ENCODE measurements around the gene SRRM2.

The SRRM2 gene

DNA sequence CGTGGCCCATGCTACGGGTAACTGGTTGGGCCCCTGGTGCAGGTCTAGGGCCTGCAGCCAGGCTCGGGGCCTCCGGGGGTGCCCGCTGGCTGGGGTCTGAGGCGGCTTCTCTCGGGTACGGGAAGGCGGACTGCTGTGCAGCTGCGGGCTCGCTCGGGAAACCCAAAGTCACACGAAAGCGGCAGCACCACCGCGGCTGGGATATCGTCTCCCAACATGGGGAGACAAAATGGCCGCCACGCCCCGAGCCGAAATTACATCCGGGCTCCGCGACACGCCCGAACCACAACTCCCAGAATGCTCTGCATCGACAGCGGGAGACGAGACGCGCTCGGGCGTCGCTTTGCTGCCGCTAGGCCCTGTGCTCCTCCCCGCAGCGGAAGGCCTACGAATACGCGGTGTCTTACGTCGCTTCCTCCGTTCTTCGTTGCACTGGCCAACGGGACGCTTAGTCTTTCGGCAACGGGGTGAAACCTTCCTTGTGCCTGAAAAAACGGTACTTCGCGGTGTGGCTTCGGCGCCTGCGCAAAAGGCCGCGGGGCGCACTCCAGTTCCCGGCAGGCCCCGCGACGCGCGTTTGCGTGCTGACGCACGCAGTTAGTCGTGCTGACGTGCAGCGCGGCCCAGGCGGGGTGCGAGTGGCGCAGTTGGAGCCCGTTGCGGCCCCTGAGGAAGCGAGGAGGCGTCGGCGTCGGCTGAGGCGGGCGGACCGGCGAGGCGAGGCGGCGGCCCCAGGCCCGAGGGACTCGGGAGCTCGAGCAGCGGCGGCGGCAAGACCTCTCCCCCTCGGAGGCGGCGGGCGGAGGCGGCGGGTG, at the start of gene SRRM2:
SRRM2 (plus strand) TSS at position 604 of the 815 bp plus-strand sequence. CDS start 3,727 bp downstream, outside the sequence.
- DNase-seq = peak; percentile 92 to 100 (median 96)

DNA sequence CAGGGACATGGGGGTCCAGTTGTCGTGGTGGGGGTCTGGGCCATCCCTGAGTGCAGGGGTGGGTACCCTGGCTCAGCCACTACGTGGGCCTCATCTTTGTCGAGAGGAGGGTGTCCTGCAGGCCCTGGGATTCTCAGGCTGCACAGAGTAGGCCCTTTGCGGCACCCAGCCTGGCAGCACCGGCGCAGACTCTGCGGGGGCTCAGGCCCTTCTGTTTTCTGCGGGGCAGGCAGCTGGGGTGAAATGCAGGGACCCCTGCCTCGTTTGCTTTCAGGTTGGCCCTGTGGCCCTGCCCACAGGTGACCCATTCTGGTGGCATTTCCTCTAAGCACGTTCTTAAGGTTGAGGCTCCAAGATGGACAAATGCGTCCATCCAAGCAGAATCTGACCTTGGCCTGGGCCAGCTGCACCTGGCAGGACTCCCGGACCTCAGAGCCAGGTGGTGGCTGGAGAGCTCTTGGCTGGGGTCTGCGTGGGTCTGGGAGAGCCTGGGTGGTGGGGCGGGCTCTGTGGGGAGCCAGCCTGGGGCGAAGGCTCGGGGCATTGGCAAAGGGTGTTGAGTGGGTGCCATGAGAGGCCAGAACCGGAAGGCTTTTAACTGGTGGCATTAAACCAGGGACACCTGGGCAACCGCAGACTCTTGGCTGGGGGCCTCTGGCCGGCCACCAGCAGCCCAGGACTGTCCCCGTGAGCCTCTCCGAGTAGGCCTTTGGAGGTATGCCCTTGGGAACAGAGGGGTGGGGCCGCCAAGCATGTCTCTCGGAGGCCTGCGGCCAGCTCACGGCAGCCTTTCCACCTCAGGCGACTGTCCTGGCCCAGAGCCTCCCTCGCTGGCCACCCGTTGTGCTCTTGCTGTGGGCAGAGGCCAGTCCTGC, 49.3 kb upstream of the SRRM2 start:
- no peak for DNase-seq

DNA sequence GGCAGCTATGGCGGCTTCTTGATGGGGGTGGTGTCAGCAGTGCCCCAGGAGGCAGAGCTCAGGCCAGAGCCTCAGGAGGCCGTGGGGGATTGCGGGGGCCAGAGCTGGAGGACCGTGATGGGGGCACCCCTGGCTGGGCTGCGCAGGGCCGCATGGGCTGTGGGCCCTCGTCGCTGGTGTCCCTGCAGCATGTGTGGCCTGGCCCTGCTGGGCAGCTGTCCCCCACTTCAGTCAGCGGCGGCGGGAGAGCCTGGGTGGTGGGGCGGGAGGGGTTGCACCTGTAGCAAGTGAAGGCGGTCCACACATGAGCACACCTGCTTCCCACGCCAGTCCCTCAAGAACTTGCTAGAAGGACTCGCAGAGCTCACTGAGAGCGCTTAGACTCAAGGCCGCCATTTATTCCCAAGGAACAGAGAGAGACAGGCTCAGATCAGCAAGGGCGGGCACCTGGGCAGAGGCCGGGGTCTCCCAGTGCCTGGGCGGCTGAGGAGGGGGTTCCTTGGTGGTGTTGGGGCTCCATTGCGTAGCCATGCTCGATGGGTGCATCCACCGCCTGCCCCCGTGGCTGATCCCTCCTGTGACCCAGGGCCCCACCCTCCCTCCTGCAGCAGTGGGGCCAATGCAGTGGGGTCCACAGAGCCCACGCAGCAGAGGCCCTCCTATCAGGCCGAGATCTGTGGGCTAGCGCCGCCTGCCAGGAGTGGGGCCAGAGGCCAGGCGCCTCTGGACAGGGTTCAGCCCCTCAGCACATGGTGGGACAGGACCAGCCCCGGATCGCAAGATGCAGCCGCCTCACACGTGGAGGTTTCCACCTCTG, 48.1 kb upstream of the SRRM2 start:
- no peak for DNase-seq

DNA sequence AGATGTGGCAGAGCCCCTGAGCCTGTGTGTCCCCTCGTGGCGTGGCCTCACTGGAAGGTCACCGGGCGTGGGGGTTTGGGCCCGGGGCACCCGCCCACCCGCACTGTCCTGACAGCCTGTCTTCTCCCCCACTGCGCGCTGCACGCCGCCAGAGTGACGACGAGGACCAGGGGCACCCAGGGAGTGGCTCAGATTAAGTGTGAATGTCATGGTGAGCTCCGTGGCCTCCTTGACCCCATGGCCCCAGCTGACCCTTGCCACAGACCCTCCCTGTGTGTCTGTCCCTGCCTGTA, 47.5 kb upstream of the SRRM2 start:
- no peak for DNase-seq

DNA sequence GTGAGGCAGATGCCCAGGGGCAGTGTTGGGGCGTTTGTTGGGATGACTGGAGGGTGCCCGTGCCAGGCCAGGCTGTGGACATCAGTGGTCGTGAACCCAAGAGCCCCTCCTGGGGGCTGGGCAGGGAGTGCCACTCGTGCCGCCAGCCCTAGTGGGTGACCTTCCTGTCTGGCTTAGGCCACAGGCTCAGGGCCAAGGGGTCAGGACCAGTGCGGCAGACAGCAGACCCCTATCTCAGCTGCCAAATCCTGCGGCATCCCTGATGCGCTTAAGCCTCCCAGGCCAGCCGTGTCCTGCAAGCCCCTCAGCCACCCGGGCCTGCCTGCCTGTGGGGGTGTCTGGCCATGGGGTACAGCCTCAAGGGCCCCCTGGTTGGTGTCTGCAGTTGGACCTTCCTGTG, 47.1 kb upstream of the SRRM2 start:
- no peak for DNase-seq

DNA sequence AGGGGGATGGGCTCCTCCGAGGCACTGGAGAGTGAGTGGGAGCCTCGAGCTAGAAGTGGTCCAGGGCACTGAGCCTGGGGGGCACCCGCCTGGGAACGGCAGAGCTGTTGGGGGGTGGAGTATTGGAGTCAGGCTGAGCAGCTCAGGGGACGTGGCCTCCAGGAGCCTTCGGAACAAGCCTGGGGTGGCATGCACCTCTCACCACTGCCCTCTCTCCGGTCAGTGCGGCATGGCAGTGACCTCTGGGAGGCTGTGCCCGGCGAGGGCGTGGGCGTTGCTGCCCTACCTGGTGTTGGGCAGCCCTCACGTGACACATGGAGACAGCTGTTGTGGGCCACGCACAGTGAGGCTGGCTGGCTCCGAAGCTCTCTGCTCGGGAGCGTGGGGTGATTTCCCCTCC, 46.4 kb upstream of the SRRM2 start:
- no peak for DNase-seq

DNA sequence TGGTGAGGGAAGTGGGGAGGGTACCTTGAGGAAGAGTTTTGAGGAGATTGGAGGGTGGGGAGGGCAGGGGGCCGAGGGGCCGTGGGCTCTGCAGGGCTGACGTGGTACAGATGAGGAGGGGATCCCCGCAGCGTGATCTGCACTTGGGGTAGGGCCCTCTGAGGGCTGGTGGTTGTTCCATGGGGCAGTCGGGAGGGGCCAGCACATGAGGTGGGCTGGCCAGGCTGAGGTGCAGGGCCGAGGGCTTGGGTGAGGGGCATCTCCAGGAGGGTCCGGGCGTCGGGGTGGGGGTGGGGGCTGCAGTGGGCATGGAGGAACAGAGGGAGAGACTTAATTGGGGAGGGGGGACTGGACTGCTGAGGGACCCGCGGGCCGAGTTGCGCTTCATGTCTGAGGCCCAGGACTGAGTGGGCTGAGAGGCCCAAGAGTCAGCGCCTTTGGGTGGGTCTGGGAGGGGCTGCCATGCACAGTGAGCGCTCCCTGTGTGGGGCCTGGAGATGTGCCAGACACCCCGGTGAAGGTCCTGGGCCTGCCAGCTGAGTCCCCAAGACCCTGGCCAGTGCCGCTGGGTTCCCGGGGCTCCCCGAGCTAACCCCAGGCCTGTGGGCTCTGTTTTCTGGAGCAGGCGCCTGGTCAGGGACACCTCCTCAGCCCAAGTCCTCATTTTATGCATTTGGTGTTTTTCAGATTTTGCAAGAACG, 45.7 kb upstream of the SRRM2 start:
- DNase-seq = no peak

DNA sequence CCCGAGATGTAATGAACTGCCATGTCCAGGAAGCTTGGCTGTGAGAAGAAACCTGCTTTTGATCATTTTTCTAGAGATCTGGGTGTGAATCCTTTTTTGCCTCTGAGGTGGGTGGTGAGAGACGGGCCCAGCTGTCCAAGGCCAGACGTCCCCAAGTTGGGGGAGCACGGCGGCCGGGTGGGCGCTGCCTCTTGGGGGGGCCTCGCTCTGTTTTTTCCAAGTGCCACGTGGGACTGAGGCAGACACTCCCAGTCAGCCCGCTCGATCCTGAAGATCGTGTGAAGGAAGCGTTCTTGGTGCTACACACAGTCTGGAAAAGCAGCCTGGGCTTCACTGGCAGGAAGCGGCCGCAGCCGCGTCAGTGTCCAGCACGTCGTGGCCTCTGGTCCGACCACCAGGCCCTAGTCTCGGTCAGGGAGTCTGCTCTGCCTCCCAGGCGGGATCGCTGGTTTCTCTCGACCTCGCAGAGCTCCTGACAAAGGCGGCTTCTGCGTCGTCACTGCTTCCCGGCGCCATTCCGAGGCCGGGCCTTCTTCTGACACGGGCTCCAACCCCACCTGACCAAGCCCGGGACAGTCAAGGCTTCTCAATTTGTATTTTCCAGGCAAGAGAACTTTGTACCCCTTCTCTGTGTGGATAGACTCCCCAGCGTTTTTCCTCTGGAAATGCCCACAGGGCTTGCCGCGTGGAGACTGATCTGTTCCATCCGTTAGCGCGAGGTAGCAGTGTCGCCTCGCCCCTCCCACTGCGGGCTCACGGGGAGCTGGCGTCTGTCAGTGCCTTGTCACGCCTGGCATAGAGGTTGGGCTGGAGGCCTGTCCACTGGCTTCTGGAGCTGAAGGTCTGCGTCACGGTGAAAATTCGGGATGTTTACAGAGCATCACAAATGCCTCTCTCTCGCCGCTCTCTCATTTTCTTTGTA, 44.8 kb upstream of the SRRM2 start:
- no peak for DNase-seq

DNA sequence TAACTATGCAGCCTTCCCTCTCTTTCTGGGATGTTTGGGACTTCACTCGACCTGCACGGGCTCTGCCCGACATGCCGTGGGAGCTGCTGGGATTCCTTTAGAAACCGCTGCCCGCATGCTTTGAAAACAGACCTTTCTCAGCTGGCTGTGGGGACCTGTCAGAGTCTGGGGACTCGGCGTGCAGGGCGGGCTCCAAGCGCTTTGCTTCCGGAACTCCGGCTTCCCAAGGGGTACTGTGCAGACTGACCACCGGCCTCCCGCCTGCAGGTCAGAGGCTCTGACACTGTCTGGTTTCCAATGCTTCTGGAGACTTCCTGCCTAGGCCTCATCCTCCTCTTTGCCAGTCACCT, 44.2 kb upstream of the SRRM2 start:
- DNase-seq = no peak

DNA sequence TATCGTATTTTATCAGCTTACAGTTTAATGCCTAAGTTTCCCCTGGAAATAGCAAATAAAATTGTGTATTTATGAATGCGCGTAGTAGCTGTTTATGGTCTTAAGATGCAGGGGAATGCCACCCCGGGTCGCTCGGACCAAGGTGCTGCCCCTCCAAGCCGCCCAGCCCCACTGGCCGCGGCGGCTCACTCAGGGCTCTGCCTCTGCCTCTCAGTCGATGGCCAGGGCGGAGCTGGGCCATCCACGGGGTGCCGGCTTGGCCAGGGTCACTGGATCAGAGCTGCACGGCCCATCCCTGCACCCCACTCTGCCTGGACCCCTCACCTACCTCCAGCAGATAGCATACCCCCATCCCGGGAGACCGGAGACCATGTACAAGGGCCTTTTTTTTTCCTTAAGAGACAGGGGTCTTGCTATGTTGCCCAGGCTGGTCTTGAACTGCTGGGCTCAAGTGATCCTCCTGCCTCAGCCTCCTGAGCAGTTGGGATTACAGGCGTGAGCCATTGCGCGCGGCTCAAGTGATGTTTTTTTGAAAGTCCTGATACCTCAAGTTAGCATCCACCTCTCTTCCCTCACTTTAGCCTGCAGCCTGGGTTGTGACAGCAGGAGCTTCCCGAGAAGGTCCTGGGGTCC, 43.4 kb upstream of the SRRM2 start:
- DNase-seq = no peak

DNA sequence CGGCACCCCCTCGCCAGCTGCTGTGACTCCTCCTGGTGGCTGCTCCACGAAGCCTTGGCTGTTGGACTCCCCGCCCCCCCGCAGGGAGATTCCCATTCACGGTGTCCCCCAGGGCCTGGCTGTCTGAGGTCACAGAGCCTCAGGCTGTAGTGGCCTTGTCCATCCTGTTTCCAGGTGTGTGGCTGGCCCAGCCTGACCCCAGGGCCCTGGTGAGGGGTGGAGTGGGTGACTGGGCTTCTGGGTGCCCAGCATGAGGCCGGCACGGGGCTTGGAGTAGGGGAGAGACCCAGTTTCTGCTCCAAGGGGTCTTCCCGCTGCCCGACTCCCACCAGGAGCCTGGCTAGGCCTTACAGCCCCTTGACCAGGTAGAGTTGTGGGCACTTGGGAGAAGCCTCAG, 42.9 kb upstream of the SRRM2 start:
- no peak for DNase-seq

DNA sequence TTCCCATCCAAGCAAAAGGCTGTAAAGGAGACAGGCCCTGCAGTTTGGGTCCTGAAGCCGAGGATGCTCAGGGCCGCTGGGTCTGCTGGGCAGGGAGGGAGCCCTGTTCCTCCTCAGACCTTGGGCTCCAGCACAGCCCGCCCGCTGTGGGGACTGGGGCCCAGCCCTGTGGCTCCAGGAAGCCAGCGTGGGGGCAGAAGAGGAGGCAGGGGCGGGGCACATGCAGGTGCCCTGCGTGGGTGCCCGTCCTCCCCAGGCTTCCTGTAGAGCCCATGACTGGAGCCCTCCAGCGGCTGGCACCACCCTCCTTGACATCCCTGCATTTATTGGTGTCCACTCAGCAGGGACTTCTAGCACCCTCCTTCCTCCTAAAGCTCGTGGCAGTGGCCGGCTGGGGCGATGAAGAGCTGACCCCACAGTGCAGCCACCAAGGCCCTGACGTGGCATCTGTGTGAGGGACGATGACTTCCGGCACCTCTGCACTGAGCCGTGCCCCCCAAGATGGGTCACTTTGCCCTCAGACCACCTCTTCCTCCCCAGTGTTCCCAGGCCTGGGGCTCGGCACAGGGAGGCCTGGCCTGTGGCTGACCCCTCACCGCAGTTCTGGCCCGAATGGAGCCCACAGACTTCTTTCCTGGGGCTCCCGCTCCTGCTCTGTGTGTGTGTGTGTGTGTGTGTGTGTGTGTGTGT, 42.3 kb upstream of the SRRM2 start:
- no peak for DNase-seq

DNA sequence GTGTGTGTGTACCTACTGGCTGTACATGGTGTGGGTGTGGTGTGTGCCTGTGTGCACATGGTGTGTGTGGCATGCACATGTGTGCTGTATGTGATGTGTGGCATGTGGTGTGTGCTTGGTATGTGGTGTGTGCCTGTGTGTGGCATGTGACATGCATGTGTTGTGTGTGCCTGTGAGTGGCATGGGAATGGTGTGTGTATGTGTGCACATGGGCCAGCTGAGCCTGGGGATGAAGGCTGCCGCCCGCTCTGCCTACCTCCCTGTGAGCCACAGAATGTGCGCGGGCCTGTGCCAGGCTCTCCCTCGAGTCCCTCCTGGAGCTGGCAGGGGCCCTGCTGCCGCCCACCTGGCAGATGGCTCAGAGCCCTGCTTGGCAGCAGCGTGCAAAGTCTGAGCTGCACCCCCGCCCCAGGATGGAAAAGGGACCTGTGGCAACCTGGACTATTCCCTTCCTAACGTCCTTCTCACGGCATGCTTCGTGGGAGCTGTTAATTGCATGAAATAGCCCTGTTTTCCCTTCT, 41.7 kb upstream of the SRRM2 start:
- DNase-seq = no peak

DNA sequence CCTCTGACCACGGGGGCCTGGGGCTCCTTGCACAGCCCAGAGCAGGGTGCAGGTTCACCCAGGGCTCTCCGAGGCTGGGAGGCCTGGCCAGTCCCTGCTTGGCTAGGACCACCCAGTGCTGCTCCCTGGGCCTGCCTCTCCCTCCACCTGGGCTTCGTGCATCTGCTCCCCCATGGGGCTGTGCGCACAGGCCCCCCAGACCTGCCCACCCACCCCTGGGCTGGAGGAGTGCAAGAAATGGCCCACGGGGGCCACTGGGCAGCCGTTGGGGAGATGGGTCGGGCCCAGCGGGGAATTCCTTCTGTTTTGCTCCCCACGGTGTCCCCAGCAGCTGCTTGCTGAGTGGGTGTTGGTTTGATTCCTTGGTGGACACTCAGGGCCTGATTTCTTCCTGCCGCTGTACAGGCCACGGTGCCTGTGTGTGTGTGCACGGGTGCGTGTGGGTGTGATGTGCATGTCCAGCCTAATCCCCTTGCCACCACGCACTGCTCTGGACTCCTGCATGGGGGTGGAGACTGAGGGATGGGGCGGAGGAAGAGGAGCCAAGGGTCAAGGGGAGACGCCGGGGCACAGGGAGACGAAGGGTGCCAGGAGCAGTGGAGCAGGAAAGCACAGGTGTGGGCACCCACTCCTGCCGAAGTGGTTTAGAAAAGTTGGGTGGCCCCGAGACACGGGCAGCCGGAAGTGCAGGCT, 40.9 kb upstream of the SRRM2 start:
- DNase-seq = no peak

DNA sequence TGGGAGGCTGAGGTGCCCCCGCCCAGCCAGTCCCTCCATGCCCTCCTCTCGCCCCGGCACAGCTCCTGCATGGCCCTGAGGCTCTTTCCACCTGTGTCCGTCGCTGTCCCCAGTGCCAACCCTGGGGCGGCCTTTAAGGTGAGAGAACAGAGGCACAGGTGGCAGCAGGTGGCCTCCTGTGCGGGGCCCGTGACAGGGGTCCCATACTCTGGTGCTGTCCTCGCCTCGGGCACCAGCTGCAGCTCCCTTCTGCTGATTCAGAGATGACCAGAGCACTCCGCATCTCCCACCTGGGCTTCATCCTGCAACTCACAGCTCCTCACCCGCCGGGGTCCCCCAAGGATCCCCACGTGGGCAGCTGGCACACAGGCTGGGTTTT, 40.4 kb upstream of the SRRM2 start:
- DNase-seq = no peak

DNA sequence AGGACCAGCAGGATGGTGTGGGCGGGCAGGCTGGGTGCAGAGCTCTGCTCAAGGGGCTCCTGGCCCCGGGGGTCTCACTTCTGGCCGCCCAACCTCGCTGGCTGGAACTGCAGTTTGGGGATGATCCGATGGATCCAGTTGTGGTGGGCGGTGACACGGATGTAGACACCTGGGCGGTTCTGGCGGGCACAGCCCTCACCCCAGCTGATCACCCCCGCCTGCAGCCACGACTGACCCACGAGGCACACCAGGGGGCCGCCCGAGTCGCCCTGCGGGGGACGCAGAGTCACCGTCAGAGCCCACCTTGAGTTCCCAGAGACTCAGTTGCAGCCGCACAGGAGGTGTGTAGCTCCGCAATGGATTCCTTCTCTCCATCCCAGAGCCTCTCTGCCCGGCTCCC, 39.9 kb upstream of the SRRM2 start:
- DNase-seq = no peak

DNA sequence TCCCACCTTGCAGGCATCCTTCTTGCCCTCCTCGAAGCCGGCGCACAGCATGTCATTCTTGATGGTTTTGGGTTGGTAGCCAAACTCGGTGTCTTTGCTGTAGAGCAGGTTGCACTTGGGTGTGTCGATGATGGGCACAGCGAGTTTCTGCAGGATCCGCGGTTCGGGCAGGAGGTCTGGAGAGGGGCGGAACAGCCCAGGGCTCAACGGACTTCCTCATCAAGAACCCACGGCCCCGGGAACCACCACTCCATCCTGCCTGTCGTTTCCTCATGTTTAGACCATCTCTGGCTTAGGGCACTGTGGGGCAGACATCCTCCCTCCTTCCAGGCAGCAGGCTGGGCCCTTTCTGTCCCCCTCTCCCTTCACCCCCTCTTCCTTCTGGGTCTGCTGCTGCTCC, 38.9 kb upstream of the SRRM2 start:
- DNase-seq = no peak

DNA sequence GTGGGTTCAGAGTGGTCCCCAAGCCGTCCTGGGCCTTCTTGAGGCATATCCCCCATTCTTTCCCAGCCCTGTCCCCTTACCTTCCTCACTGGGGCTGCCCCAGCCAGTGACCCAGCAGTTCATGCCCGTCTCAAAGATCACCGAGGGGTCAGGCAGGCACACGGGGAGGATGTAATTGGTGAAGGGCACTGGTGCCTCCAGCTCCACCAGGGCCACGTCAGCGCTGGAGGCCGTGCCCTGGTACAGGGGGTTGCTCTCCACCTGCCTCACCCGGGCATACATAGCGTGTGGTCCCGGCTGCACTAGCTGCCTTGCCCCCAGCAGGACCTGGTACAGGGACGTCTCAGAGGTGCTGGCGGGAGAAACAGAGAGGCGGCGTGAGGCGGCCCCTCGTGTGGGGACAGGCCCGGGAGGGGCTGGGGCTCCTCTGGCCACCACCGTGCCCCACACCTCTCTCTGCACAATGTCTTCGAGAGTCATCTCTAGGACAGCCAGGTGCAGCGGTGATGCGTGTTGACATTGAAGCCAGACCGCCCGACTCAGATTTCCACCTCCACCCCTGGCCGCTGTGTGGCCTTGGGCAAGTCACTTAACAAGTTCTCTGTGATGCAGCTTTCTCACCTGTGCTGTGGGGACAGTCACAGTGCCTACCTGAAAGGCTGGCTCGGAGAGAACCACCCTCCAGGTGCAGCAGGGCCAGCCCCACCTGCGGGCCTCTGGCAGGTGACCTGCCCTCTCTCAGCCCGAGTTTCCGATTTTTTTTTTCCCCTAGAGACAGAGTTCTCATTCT, 38.3 kb upstream of the SRRM2 start:
- no peak for DNase-seq

DNA sequence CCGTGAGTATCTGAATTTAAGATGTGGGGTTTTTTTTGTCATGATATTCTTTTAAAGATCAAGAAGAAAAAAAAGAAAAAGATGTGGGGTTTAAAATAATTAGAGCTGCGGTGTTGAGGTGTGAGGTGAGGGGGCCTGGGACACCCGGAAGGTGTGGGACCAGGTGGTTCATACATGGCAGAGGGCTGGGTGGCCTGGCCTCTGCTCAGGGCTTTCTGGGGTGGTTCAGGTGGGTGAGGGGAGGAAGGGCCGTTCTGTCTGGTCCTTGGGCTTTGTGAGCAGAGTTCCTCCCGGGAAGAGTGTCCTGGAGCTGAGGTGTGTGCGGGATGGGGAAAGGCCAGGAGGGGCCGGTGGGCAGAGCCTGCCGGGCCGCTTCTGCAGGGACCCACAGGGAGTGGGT, 37.4 kb upstream of the SRRM2 start:
- no peak for DNase-seq
